Transverse colon (tissue), 4 donors: ENCODE results near the gene GADD45B. TPM values are rescaled to one million over a fixed set of nuclear protein-coding genes. Genes with fewer than 3 reads are reported as not detected.
A peak's percentile ranks its signal among the peaks of the same experiment; 100 is the strongest.
"Not testable (repeated sequence)": the region's sequence is repeated elsewhere in the genome, so short reads cannot be mapped to it uniquely, and the experiment has no call there.

Source experiments
- DNase-seq: peaks from one replicate; pipeline ENCODE4 v3.0.0-alpha.2; 2019
- H3K27ac ChIP-seq, 4 donors: fragments of 200-600 bp; sonication (generic); 2 replicates each; pipeline ENCODE4 v1.5.1; 2016 to 2018; ENCODE audit warnings: inconsistent platforms in 4 of 4
- H3K27me3 ChIP-seq: fragments of 200-600 bp; sonication (generic); 2 replicates; pipeline ENCODE4 v1.5.1; 2017; ENCODE audit warnings: inconsistent platforms
- H3K36me3 ChIP-seq, 4 donors: fragments of 200-600 bp; sonication (generic); 2 replicates each; pipeline ENCODE4 v1.5.1; 2017 to 2019; ENCODE audit warnings: inconsistent platforms in 4 of 4
- H3K4me1 ChIP-seq, 4 donors: fragments of 200-600 bp; sonication (generic); 2 replicates each; pipeline ENCODE4 v1.5.1; 2017 to 2020; ENCODE audit warnings: inconsistent platforms in 4 of 4
- H3K4me3 ChIP-seq, 4 donors: fragments of 200-600 bp; sonication (generic); 1 replicate in 1 of 4; 2 replicates in 3 of 4; pipeline versions ENCODE4 v1.5.1 to v1.6.1; 2017 to 2019; ENCODE audit warnings: inconsistent platforms in 4 of 4
- H3K9me3 ChIP-seq, 2 donors: fragments of 200-600 bp; sonication (generic); 2 replicates each; pipeline ENCODE4 v1.5.1; 2017 to 2019; ENCODE audit warnings: inconsistent platforms in 2 of 2
- CTCF ChIP-seq, 5 experiments: fragments of 200-600 bp in 3 of 5; fragments of 450-650 bp in 2 of 5; sonication (generic) in 3 of 5; IDR thresholded peaks; 1 replicate in 2 of 5; 2 replicates in 3 of 5; pipeline ENCODE4 v1.5.1; 2016 to 2017; ENCODE audit warnings: antibody characterized with exemption in 5 of 5, inconsistent platforms in 3 of 5, mild to moderate bottlenecking in 2 of 5, moderate library complexity in 1 of 5
- EP300 ChIP-seq: sonication (generic); formaldehyde crosslinking; IDR thresholded peaks from one replicate; pipeline ENCODE4 v1.6.1; 2017; ENCODE audit warnings: antibody characterized with exemption, low read depth
- POLR2A ChIP-seq: fragments of 450-650 bp; IDR thresholded peaks from one replicate; pipeline ENCODE4 v1.6.1; 2016; ENCODE audit warnings: antibody characterized with exemption, mild to moderate bottlenecking, moderate library complexity
- POLR2AphosphoS5 ChIP-seq, 3 donors: sonication (generic); formaldehyde crosslinking; IDR thresholded peaks; one replicate each; pipeline ENCODE4 v1.6.1; 2016; ENCODE audit warnings: antibody characterized with exemption in 3 of 3
- WGBS, 2 donors: methylation state at CpG; one replicate each; pipeline ENCODE4 v1.1.5; 2018; ENCODE audit warnings: low coverage in 1 of 2; 5-methylcytosine and 5-hydroxymethylcytosine counted together
- in situ Hi-C, 4 donors: fragments of 200-750 bp; cut with MboI; loops; one replicate each; pipeline versions ENCODE4 v1.15.0 to v1.15.1; 2017; ENCODE audit warnings: low sequenced_read_pairs in 3 of 4, low pct_ligation_motif_present in 1 of 4, low pct_unique_long_range_greater_than_20kb in 1 of 4
- intact Hi-C: fragments of 100-400 bp; cut with DNase I; formaldehyde crosslinking; loops from one replicate; pipeline ENCODE4 v1.15.1; 2023; ENCODE audit warnings: low total_unique reads
- total RNA-seq, 4 donors: library from RNA; depleted of rRNA; stranded (reverse); fragments of >200 nt; gene quantifications; one replicate each; pipeline ENCODE4 v1.1.0, GENCODE V29; 2016

The GADD45B gene
- total RNA-seq, 4 donors from 2014 or later: 59.0 to 280 (median 167) TPM

DNA sequence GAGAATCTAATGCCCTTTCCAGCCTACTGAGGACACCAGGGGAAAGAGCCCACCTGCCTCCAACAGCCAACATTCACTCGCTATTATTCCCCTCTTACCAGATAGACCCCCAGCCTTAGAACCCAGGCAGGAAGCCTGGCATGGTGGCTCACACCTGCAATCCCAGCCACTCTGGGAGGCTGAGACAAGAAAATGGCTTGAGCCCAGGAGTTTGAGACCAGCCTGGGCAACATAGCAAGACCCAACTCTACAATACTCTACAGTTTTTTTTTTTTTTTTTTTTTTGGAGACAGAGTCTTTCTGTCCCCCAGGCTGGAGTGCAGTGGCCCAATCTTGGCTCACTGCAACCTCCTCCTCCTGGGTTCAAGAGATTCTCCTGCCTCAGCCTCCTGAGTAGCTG is 15.7 kb upstream of the GADD45B start:
- no peak overlapping the region for H3K27ac ChIP-seq
- TF ChIP-seq CTCF (IDR thresholded peaks at IDR 0.05): no peak
- TF ChIP-seq POLR2AphosphoS5 (IDR thresholded peaks at IDR 0.05): no peak
- TF ChIP-seq POLR2A: no peak
- TF ChIP-seq EP300: no peak
- no peak overlapping the region for H3K4me3 ChIP-seq
- DNase-seq: no peak
- intact Hi-C loops (no loop called here), in situ Hi-C loops (loop anchor here in 1 of 4 donors (10.0 kb wide), 1 partner anchor 155 kb away; no protein-coding TSS in a partner anchor)
- no peaks in the 10 kb centered on the region for H3K9me3 ChIP-seq
- no peaks in the 10 kb centered on the region for H3K36me3 ChIP-seq
- H3K4me1 ChIP-seq: peaks cover 10 to 32% (median 30%) of the 10 kb centered on the region in 4 donors
- H3K27me3 ChIP-seq: no peaks in the 10 kb centered on the region
- 100% methylated on average over 1 of the region's 1 CpG; no CpG with 5 or more reads in 1 of the 2 donors for WGBS, 2 donors

DNA sequence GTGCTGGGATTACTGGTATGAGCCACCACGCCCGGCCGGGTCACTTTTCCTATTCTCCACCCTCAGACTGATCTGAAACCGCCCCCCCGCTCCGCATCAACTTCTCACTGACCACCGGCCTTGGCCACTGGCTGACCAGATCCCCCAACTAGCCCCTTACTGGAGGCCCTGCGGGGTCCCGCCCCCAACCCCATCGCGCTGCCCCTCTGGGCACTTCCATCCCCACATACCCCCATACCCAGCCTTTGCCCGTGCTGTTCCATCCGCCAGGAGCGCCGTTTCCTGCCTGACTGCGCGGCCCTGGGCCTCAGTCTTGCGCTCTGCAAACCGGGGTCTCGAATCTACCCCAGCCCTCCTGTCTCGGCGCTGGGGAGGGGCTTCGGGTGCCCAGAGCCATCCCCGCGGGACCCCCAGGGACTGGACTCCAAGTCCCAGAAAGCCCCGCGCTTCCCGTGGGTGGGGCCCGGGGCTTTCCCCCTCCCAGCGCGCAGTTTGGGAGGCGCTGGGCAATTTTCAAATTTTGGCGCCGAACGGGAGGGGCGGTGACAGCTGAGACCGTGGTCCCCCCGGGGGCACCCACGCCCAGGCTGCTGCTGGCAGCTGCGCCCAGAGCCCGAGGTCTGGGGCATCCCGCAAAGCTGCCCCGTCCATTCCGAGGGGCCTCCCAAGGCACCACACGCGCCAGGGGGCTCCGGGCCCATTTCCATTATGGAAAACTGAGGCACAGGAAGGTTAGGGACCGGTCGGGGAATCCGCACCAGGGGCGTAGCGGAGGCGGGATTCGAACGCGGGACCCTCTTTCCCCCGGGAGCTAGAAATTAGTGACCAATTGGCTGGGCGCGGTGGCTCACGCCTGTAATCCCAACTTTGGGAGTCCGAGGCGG is 13.9 kb upstream of the GADD45B start:
- H3K27ac ChIP-seq: peak overlapping the region; percentile 33 to 73 (median 44)
- H3K4me3 ChIP-seq: peak overlapping the region; percentile 43 to 64 (median 50)
- intact Hi-C loops: no loop called here
- peaks cover 3 to 23% (median 20%) of the 10 kb centered on the region in 4 donors for H3K4me1 ChIP-seq
- no peaks in the 10 kb centered on the region for H3K9me3 ChIP-seq
- WGBS, 2 donors: 1 to 20% methylated on average over 1 to 48 of the region's 62 CpGs
- no peaks in the 10 kb centered on the region for H3K27me3 ChIP-seq
- peak; percentile 54 for DNase-seq
- peak in 1 of 5 experiments; percentile 15 for TF ChIP-seq CTCF (IDR thresholded peaks at IDR 0.05)
- TF ChIP-seq EP300: no peak
- no peak for TF ChIP-seq POLR2AphosphoS5 (IDR thresholded peaks at IDR 0.05)
- H3K36me3 ChIP-seq: no peaks in the 10 kb centered on the region
- in situ Hi-C loops: loop anchor here in 1 of 4 donors (10.0 kb wide), 1 partner anchor 153 kb away; no protein-coding TSS in a partner anchor

- 4 to 14% methylated on average over 9 to 45 of the region's 46 CpGs for WGBS, 2 donors
- in situ Hi-C loops (loop anchor here in 1 of 4 donors (10.0 kb wide), 1 partner anchor 152 kb away; no protein-coding TSS in a partner anchor), intact Hi-C loops (no loop called here)
- Histone ChIP-seq H3K27ac (peak overlapping the region; percentile 33 to 73 (median 44)), H3K4me1 (peaks cover 3 to 17% (median 15%) of the 10 kb centered on the region in 4 donors), H3K36me3 (no peaks in the 10 kb centered on the region), H3K4me3 (peak overlapping the region in 3 of 4 donors; percentile 43 to 64 (median 48)), H3K27me3 (no peaks in the 10 kb centered on the region), H3K9me3 (no peaks in the 10 kb centered on the region)
- DNase-seq: peak; percentile 82
- TF ChIP-seq CTCF (IDR thresholded peaks at IDR 0.05) (no peak), POLR2AphosphoS5 (IDR thresholded peaks at IDR 0.05) (peak in 2 of 3 donors; percentile 48 to 65), EP300 (no peak)
Measured at GRCh38 chr19:2462635-2463421, 13.1 kb upstream of the GADD45B start.

- 93% methylated on average over 5 of the region's 5 CpGs; no CpG with 5 or more reads in 1 of the 2 donors for WGBS, 2 donors
- peaks cover 3 to 17% (median 15%) of the 10 kb centered on the region in 4 donors for H3K4me1 ChIP-seq
- intact Hi-C loops, H3K36me3 ChIP-seq, DNase-seq, H3K4me3 ChIP-seq, H3K9me3 ChIP-seq, H3K27me3 ChIP-seq: not testable (repeated sequence)
- in situ Hi-C loops: loop anchor here in 1 of 4 donors (10.0 kb wide), 1 partner anchor 151 kb away; no protein-coding TSS in a partner anchor
- H3K27ac ChIP-seq: peak overlapping the region in 2 of 4 donors; percentile 5 to 38
Measured at GRCh38 chr19:2463694-2464093, 12.2 kb upstream of the GADD45B start.
